GM11168 (cell line): ENCODE data around the gene CSNK1G1.
"Not testable (repeated sequence)": the region's sequence is repeated elsewhere in the genome, so short reads cannot be mapped to it uniquely, and the experiment has no call there.

ENCODE experiments used
- in situ Hi-C: fragments of 300-500 bp; cut with MboI; formaldehyde crosslinking; loops from one replicate; pipeline ENCODE4 v1.12.0; 2022; ENCODE audit warnings: low sequenced_read_pairs; ENCODE audit not compliant: unreplicated experiment

CSNK1G1 gene

DNA sequence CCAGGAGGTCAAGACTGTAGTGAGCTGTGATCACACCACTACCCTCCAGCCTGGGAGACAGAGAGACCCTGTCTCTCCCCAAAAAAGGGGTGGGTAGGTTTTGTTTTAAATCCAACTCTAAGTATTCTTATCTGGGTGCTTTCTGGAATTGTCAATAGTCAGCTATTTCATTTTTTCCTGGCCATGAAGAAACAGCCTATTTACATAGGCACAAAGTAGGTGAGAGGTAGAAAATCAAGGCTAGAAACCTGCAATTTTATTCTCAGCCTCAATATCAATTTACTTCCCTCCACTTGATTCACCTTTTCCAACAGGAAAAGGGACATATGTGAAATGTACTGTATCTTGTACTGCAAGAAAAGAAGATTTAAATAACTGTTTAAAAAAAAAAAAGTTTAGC is 45.9 kb downstream of the CSNK1G1 start:
- in situ Hi-C loops: no loop called here

DNA sequence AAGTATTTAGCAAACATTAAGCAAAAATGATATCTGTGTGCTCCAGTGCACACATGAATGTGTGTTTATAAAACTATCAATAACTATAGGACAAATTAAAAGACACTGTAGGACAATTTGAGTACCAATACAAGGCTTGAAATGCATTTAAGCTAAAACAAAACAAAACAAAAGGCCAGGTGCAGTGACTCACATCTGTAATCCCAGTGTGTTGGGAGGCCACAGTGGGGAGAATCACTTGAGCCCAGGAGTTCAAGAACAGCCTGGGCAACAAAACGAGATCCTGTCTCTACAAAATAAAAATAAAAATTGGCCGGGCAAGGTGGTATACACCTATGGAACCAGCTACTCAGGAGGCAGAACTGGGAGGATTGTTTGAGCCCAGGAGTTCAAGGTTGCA is 50.7 kb downstream of the CSNK1G1 start:
- in situ Hi-C loops: no loop called here

DNA sequence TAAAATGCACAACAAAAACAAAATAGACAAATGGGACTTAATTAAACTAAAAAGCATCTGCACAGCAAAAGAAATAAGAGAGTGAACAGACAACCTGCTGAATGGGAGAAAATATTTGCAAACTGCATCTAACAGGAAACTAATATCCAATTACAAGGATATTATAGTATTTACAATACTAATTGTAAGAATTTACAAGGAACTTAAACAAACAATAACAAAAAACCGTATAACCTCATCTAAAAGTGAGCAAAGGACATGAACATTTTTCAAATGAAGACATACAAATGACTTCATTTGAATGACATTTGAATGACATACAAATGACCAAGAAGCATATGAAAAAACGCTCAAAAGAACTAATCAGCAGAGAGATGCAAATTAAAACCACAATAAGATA is 66.4 kb downstream of the CSNK1G1 start:
- in situ Hi-C loops: no loop called here

DNA sequence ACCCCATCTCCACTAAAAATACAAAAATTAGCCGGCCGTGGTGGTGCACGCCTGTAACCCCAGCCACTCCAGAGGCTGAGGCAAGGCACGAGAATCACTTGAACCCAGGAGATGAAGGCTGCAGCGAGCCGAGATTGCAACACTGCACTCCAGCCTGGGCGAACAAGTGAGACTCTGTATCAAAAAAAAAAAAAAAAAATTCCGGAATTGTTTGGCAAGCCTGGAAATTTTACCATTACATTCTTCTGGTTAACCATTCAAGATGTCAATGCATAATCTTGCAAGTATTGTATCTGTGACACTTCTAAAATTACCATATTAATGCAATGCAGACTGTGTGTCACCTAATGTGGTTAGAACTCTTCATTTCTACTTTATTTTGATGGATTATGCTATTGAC is 67.0 kb downstream of the CSNK1G1 start:
- in situ Hi-C loops: no loop called here

DNA sequence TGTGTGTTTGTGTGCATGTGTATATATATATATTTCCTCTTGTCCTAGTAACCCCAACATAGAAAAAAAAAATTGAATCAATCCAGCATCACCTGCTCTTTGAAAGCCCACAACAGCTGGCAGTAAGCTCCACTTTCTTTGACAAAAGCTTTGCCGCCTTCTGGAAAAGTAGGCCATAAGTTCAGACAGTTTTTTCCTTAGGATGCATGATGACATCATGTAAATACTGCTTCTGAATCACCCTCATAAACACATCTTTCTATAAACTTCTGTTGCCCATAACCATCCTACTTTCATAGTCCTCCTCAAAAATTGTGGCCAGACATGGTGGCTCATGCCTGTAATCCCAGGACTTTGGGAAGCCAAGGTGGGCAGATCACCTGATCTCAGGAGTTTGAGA is 67.4 kb downstream of the CSNK1G1 start:
- in situ Hi-C loops: no loop called here

DNA sequence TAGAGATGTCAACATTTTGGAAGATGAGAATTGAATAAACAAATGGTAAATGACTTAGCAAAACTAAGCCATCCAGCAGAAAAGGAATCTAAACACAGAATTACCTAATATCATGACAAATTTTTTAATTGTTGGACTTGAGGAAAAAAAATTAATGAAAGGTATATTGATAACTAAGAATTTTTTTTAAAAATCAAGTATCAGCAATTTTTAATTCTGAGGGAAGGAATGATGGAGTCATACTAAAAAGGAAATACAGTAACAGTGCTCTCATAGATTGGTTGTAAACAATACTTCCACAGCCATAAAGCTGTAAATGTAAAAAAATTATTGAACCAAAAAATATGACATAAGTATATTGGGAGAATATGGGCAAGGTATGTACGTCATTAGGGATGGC is 68.0 kb downstream of the CSNK1G1 start:
- in situ Hi-C loops: no loop called here

DNA sequence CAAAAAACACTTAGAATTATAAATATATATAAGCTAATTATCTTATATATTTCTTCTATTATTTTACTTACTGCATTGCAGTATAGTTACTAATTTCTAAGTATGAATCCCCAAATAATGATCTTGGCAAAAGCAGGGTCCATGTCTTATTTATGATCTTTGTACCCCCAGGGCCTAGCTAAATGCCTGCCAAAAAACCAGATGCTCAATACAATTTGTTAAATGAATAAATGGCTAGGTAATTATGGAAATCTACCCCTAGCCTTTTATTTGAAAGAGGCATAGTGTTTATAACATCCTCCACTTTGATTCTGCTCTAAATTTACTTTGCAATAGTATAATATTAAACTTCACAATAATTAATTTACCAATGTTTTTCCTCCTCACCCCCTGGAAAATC is 69.5 kb downstream of the CSNK1G1 start:
- in situ Hi-C loops: no loop called here

DNA sequence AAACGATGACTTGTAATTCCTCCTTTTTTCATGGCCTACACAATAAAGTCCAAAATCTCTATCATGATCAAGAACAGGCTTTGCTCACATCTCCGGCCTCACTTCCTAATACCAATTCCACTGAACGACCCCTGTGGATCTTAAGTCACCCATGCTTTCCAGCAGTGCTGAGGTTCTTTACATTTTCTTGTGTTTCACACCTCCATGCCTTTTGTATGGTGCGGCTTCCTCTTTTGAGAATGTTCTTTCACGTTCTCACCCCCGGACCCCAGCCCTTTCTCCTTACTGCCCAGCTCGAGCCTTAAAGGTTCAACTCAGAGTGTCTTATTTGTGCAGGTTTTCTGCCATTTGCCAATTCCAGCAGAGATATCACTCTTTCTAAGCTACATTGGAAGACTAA is 70.1 kb downstream of the CSNK1G1 start:
- in situ Hi-C loops: no loop called here

DNA sequence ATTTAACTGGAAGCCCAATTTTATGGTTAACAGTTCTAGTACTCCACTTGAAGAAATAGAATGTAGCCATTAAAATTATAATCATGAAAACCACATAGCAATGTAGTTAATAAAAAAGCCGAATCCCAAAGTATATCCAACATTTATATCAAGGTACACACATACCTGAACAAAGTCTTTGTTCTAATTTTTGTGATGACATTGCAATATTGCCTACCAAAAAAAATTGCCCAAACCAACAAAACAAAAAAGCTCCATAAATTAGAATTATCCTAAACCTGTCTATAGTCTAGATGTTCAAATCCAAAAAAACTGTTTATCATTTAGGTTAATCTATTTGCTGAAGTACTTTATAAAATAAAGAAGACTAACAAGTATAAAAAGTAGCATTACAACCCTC is 70.8 kb downstream of the CSNK1G1 start:
- in situ Hi-C loops: no loop called here

DNA sequence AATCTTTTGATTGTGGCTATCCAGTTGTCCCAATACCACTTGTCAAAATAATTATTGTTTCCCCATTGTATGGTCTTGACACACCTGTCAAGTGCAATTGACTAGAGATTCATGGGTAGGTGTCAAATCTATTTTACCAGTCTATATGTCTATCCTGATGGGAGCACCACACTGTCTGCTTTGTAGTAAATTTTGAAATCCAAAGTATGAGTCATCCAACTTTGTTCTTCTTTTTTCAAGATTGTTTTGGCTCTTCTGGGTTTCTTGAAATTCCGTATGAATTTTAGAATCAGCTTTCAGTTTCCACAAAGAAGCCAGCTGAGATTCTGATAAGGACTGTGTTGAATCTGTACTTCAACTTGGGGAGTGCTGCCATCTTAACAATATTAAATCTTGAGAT is 71.9 kb downstream of the CSNK1G1 start:
- in situ Hi-C loops: no loop called here

DNA sequence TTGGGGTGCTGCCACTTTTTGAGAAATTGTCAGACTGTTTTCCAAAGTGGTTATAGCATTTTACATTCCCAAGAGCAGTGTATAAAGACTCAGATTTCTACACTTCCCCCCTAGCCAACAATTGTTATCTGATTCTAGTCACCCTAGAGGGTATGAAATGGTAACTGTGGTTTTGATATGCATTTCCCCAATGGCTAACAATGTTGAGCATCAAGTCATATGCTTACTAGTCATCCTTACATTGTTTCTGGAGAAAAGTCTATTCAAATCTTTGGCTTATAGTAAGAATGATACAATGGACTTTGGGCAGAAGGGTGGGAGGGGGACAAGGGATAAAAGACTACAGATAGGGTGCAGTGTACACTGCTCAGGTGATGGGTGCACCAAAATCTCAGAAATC is 73.3 kb downstream of the CSNK1G1 start:
- in situ Hi-C loops: no loop called here

DNA sequence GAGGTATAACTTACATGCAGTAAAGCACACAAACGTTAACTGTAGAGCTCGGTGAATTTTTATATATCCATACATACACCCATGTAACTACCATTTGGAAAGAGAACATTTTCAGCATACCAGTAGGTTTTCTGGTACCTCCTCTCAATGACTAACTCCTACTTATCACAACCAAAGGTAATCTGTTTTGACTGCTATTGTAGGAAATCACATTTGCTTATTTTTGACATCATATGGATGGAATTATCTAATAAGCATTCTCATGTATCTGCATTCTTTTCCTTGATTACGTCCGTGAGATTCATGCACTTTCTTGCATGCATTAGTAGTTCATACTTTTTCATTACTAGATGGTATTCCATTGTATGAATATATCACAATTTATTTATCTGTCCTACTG is 76.8 kb downstream of the CSNK1G1 start:
- in situ Hi-C loops: no loop called here

DNA sequence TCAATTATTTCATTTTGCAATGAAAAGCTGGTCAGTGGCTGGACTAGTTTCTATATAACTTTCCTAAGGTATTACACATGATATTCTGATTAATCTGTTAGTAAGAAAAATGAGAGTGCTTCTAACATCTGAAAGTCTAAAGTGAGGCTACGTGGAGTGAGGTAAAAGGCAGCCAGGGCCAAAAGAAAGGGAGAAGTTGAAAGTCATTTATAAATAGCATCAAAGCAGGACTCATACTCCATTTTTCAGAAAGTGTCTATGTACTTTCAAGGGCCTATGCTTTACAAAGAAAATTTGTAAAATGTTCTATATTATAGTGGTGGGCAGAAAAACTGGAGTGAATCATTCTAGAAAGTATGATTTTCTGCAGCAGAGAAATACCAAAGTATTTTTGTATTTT is 80.0 kb downstream of the CSNK1G1 start:
- in situ Hi-C loops: no loop called here

DNA sequence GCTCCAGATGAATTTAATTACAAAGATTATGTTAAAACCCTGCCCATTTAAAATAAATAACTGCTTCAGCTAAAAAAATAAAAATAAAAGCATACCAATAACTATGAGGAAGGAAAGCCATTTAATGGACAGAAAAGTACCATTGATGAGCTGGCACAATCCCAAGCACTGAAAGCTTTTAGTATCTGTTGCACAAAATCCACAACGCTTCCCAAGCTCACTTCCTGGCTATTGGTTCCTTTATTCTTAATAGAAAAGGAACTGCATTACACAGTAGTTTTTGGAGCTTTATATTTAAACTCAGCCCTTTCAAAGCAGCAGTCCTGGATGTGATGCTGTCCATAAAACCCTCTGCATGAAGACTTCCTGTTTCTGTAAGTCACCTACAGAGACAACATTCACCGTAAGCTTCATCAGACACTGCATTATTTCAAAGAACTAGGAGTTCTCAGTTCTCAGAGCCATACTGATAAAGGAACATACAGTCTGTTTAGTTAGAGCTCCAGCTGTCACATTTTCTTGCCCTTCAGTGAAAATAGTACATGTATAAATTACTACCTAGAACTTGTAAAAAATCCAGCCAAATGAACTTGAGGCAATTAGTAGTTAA is 81.5 kb downstream of the CSNK1G1 start:
- in situ Hi-C loops: no loop called here

DNA sequence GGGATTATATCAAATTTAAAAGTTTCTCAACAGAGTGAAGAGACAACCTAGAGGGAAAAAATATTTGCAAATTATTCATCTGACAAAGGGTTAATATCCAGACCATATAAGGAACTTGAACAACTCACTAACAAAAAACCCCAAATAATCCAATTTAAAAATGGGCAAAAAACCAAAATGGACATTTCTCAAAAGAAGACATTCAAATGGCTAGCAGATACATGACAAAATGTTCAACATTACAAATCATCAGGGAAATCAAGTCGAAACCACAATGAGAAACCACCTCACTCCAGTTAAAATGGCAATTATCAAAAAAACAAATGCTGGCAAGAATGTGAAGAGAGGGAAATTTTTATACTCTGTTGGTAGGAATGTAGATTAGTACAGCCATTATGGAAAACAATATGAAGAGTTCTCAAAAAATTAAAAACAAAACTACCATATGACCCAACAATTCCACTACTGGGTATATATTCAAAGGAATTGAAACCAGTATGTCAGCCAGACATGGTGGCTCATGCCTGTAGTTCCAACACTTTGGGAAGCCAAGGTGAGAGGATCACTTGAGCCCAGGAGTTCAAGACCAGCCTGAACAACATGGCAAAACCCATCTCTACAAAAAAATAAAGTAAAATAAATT is 88.5 kb downstream of the CSNK1G1 start:
- in situ Hi-C loops: no loop called here

DNA sequence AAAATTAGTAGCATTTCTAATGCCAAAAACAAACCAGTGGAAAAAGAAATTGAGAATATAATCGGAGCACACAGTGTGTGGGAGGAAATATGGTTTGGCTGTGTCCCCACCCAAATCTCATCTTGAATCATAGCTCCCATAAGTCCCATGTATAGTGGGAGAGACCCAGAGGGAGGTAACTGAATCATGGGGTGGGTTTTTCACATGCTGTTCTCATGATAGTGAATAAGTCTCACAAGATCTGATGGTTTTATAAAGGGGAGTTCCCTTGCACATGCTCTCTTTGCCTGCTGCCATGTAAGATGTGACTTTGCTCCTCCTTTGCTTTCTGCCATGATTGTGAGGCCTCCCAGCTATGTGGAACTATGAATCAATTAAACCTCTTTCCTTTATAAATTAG is 90.8 kb downstream of the CSNK1G1 start:
- in situ Hi-C loops: not testable (repeated sequence)

DNA sequence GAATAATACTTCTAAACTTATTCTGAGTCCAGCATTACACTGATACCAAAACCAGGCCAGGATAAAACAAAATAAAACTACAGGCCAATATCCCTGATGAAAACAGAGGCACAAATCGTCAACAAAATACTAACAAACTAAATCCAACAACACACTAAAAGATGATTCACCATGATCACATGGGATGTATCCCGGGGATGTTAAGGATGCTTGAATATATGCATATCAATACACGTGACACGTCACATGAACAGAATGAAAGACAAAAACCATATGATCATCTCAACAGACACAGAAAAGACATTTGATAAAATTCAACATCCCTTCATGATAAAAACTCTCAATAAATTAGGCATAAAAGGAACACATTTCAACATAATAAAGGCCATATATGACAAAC is 91.5 kb downstream of the CSNK1G1 start:
- in situ Hi-C loops: no loop called here

DNA sequence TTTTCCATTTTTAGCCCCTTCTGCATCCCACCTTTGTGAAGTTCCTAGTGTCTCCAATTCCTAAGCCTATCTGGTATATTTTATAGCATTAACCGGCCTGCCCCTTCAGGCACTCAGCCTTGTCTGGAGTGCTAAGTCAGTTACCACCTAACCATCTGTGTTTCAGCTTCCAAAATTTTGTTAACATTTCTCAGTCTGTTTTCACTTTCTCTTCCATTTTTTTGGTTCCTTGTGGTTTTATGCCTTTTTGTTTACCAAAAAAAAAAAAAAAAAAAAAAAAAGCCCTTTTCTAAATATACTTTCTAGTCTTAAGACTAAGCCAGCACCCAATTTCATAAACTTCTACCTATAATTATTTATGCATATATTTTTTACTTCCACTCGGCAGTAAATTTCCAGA is 92.4 kb downstream of the CSNK1G1 start:
- in situ Hi-C loops: no loop called here

DNA sequence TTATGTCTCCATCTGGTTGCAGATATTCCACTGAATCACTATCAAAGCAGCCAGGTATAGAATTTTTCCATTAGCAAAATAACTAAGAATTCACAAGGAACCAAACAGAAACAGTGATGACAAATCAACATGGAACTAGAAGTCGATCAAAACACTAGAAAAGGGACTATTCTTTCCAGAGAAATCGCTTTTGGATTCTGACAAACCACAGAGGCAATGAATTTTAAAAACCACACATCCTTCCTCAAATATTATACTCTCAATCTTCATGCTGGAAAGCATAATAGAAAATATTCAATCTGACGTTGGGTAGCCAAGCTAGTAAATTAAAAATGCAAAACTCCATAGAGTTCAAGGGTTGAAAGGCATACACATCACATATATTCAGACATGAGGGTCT is 99.9 kb downstream of the CSNK1G1 start:
- in situ Hi-C loops: no loop called here

DNA sequence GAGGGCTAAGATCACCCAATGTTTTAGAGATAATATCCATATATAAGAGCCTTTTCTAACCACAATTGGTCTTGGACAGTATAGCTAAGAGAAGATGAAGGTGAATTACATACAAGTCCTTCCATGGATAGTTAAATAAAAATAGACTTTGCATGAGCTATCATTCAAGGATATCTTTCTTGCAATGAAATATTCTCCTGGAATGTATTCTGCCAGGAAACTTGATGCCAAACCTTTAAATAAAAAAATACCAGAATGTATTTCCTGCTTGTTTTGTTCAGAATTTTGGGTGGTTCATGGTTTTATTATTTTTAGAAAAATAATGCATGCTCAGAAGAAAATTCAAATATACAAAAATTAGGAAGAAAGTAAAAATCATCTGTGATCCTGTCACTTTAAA is 104.3 kb downstream of the CSNK1G1 start:
- in situ Hi-C loops: no loop called here

DNA sequence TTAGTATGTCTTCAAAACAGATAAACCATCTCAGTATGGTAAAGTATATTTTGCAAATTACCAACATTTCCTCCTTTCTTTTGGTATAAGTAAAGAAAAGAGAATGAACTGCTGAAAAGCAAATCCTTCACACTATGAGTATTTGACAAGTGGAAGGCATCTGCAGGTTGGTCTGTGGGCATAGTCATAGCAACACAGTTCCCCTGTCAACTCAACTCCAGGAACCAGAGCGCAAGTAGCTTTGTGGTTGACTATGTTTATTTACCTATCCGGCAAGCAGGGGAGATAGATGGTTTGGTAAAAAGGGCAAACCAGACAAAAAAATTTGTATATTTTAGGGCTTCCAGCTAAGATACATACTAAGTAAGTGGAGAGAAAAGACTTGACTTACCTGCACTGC is 104.9 kb downstream of the CSNK1G1 start:
- in situ Hi-C loops: no loop called here

DNA sequence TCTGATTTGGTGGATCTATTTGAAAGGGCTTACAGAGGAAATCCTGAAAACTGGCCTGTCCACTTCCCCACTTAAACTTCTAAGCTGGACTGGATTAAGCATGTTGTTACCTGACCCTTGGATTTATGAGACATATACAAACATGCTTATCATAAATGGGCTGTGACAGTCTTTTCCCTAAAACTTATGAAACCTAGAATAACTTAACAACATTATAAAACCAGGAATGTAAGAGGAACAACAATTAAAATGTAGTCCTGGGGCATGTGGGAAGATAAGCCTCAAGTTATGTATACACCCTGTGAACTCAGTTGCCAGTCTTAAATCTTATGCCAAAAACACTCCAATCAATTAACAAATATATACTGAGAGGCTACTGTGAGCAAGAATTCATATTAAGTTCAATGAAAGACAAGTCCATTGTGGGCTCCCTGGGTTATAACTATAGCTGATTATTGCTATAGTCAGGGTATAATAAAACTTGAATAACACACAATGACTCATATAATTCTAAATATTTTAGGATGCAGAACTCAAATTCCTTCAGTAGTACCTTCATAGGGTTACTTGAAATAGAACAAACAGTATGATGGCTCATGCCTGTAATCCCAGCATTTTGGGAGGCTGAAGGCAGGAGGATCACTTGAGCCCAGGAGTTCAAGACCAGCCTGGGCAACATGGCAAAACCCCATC is 105.9 kb downstream of the CSNK1G1 start:
- in situ Hi-C loops: no loop called here
